ENCODE data around the gene PDE10A.

Gene PDE10A

DNA sequence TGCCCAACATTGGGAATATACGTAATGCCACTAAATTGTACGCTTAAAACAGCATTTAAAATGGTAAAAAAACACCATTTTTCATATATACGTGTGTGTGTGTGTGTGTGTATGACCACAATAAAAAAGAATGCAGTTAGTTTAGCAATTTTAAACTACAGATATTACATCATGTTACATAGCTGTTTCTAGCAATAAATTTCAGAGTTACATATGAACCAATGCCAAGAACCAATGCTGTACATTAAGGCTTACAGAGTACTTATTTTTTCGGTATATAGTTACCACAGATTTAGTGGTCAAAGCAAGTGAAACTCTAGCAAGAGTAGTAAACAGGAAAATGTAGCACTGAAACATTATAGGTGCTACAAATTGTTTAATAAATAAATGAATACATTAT is 119.3 kb downstream of the PDE10A start:
- TF ChIP-seq, protein P1, sequence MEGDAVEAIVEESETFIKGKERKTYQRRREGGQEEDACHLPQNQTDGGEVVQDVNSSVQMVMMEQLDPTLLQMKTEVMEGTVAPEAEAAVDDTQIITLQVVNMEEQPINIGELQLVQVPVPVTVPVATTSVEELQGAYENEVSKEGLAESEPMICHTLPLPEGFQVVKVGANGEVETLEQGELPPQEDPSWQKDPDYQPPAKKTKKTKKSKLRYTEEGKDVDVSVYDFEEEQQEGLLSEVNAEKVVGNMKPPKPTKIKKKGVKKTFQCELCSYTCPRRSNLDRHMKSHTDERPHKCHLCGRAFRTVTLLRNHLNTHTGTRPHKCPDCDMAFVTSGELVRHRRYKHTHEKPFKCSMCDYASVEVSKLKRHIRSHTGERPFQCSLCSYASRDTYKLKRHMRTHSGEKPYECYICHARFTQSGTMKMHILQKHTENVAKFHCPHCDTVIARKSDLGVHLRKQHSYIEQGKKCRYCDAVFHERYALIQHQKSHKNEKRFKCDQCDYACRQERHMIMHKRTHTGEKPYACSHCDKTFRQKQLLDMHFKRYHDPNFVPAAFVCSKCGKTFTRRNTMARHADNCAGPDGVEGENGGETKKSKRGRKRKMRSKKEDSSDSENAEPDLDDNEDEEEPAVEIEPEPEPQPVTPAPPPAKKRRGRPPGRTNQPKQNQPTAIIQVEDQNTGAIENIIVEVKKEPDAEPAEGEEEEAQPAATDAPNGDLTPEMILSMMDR (IDR thresholded peaks at IDR 0.05) = no peak

DNA sequence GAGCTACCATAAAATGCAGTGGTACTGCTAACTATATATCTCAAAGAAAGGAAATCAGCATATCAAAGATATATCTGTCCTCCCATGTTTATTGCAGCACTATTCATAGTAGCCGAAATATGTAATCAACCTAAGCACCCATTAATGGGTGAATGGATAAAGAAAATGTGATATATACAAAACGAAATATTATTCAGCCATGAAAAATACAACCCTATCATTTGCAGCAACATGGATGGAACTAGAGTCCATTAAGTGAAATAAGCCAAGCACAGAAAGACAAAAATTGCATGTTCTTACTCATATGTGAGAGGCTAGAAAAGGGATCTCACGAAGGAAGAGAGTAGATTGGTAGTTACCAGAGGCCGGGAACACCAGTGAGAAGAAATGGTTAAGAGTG is 126.1 kb downstream of the PDE10A start:
- TF ChIP-seq, protein P1 (IDR thresholded peaks at IDR 0.05) = no peak

DNA sequence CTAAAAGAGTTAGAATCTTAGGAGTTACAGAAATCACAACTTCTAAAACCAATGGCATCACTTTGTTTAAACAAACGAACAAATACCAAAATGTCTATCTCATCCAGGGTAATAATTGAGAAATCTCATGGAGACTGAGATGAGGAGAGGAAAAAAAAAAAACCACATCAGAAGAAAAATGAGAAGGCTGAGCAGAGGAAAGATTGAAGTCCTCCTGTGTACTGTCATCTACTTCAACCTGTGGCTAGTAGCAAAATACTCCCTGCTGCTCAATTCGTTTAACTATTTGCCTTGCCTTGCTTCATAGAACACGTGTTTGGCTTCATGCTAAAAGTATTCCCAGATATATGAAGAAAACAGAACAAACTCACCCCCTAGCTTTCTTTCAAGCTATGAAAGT is 143.7 kb downstream of the PDE10A start:
- TF ChIP-seq, protein P1 (IDR thresholded peaks at IDR 0.05) = no peak

DNA sequence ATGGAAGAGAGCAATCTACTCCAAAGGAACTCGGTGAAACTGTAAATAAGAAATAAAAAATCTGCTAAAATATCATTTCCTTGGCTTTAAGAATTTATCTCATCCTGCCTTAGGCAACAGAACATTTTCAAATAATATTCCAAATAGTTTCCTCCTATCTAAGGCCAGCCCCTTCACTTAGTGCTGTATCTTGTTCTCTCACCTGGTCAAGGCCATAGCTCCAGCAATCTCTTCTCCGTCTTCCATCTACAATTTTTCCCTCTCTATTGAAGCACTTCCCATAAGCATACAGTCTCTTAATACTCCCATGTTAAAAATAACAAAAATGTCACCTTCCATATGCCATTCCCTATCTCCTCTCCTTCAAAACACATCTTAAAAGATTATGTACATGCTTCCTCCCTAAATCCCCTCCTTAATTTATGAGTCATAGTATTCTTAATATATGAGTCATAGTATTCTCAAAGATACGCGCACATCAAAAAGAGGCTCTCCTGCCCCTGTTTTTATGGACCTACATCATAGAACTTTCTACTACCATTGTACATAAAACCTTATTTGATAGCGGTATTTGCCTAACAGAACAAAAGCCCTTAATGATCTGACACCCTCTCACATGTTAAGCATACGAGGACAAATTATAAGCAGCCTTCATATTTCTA is 146.9 kb downstream of the PDE10A start:
- TF ChIP-seq, protein P1 (IDR thresholded peaks at IDR 0.05) = no peak

DNA sequence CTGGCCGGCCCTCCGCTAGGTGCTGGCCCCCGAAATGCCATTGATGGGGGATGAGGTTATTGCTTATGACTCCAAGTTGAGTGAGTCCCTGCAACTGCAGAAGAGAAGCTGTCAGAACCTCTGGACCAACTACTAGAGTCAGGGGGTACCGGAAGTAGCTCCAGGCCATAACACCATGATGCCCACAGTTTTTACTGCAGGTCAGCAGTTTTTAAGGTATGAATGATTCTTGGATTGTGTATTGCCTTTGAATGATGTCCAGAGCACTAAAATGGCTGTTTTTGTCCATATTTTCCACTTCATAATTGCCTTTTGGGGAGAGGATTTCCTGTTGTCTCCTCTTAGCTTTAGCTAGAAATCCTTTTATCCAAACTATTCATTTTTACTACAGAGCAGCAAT is 148.4 kb downstream of the PDE10A start:
- TF ChIP-seq, protein P1 (IDR thresholded peaks at IDR 0.05) = no peak

DNA sequence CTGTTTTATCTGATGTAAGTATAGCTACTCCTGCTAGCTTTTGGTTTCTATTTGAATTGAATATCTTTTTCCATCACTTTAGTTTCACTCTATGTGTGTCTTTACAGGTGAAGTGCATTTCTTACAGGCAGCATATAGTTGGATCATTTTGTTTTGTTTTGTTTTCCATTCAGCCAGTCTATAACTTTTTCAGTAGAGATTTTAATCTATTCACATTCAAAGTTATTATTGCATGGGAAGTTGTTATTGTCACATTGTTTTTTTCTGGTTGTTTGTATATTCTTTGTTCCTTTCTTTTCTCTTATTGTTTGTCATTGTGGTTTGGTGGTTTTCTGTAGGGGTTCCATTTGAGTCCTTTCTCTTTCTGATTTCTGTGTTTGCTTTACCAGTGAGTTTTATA is 151.2 kb downstream of the PDE10A start:
- TF ChIP-seq, protein P1 (IDR thresholded peaks at IDR 0.05) = no peak

DNA sequence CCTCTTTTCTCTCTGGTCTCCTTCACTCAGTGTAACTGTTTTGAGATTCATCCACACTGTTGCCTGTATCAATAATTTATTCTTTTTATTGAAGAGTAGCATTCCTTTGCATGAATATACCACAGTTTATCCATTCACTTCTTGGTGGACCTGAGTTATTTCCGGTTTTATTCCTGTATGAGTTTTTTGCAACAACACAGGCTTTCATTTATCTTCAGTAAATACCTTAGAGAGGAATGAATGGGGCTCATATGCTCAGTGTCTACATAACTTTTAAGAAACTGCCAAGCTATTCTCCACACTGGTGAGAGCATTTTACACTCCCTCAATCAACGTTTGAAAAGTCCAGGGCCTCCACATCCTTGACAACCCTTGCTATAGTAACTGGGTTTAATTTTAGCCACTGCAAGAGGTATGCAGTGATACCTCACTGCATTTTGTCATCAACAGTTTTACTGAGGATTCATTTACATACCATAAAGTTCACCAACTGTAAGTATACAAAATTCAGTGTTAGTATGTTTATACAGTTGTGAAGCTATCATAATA is 154.6 kb downstream of the PDE10A start:
- TF ChIP-seq, protein P1 (IDR thresholded peaks at IDR 0.05) = no peak
